ENCODE results near the gene HMOX2. TPM values are rescaled to one million over a fixed set of nuclear protein-coding genes. Genes with fewer than 3 reads are reported as not detected.

HMOX2 gene
- total RNA-seq (10 to 100 TPM; 37.6 to 57.8 TPM), polyA plus RNA-seq (10 to 100 TPM; 45.6 to 57.0 TPM)
- long read RNA-seq, donor 1, transcript HMOX2-208 (6 exons, 2,147 nt) = major isoform, 19 of 35 reads
- long read RNA-seq, donor 1, partial matches to known transcripts = 12 of 35 reads
- long read RNA-seq, donor 1, other reads (novel, unspliced or antisense) = 0 of 35 reads
- long read RNA-seq, donor 2, partial matches to known transcripts = 0 of 5 reads
- long read RNA-seq, donor 2, other reads (novel, unspliced or antisense) = 0 of 5 reads
- long read RNA-seq, donor 3, transcript HMOX2-208 (6 exons, 2,147 nt) = major isoform, 6 of 7 reads
- long read RNA-seq, donor 3, partial matches to known transcripts = 0 of 7 reads
- long read RNA-seq, donor 3, other reads (novel, unspliced or antisense) = 0 of 7 reads
- long read RNA-seq, donor 4, transcript HMOX2-208 (6 exons, 2,147 nt) = major isoform, 10 of 11 reads
- long read RNA-seq, donor 4, partial matches to known transcripts = 0 of 11 reads
- long read RNA-seq, donor 4, other reads (novel, unspliced or antisense) = 0 of 11 reads
- long read RNA-seq, donor 5, transcript HMOX2-208 (6 exons, 2,147 nt) = major isoform, 15 of 23 reads
- long read RNA-seq, donor 5, partial matches to known transcripts = 5 of 23 reads
- long read RNA-seq, donor 5, other reads (novel, unspliced or antisense) = 0 of 23 reads

- peak within 1 kb of the TSS; percentile 89 to 94 for H3K27ac ChIP-seq (ENCODE audit: low read depth in 1 of 2, low read length in 1 of 2)
These were observed at the start of gene HMOX2 for GRCh38 chr16:4475880-4476788. TSS of gene HMOX2 (plus strand) at chr16:4476398. CDS start at chr16:4505525, 29,127 bp downstream.

DNA sequence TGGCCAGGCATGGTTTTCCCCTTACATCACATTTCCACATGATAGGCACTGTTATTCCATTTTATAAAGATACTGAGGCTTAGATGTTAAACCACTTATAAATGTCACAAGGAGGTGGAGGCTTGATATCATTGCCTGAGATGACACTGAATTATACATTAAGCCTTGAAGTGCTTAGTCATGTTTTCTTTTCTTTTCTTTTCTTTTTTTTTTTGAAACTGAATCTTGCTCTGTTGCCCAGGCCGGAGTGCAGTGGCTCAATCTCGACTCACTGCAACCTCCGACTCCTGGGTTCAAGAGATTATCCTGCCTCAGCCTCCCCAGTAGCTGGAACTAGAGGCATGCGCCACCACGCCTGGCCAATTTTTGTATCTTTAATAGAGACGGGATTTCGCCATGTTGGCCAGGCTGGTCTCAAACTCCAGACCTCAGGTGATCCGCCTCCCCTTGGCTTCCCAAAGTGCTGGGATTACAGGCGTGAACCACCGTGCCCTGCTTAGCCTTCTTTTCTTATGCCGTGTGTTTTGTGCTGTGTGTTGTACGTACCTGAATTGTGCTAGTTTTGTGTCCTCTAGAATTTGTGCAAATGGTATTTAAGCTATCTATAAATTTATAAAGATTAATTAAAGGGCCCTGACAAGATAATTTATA, 49.4 kb upstream of the HMOX2 start:
- Histone ChIP-seq H3K27me3 (ENCODE audit: control insufficient read depth in 3 of 3, insufficient read depth in 3 of 3, low read length in 2 of 3) (no peaks in the 10 kb centered on the region), H3K4me1 (ENCODE audit: control insufficient read depth in 5 of 5, insufficient read depth in 5 of 5, low read length in 5 of 5) (peaks cover 0 to 15% (median 7%) of the 10 kb centered on the region in 5 donors), H3K36me3 (ENCODE audit: control insufficient read depth in 4 of 4, insufficient read depth in 4 of 4, low read length in 4 of 4) (peaks cover 0 to 8% (median 3%) of the 10 kb centered on the region in 4 donors), H3K9me3 (ENCODE audit: control insufficient read depth in 4 of 4, insufficient read depth in 3 of 4, low read length in 3 of 4) (no peaks in the 10 kb centered on the region), H3K9ac (ENCODE audit: insufficient read depth in 1 of 2, low read length in 2 of 2) (peak overlapping the region in 1 of 2 donors; percentile 82), H3K27ac (ENCODE audit: low read depth in 1 of 2, low read length in 1 of 2) (no peak overlapping the region), H3K4me3 (no peak overlapping the region)
- 92 to 93% methylated on average over 12 of the region's 12 CpGs for WGBS, 2 donors
- DNase-seq (no peak), ATAC-seq (ENCODE audit: insufficient read depth, low FRiP score) (no peak)
- no peak for TF ChIP-seq CTCF (IDR thresholded peaks at IDR 0.05; ENCODE audit: control extremely low read depth, extremely low read depth)

More at GRCh38 chr16:4475880-4476788, at the start of gene HMOX2:
- H3K4me3 ChIP-seq = peak within 1 kb of the TSS; percentile 80
- peak within 1 kb of the TSS; percentile 62 to 81 for H3K9ac ChIP-seq (ENCODE audit: insufficient read depth in 1 of 2, low read length in 2 of 2)
- H3K36me3 ChIP-seq (ENCODE audit: control insufficient read depth in 4 of 4, insufficient read depth in 4 of 4, low read length in 4 of 4) = no peaks in the 10 kb centered on the region
- H3K27me3 ChIP-seq (ENCODE audit: control insufficient read depth in 3 of 3, insufficient read depth in 3 of 3, low read length in 2 of 3) = no peaks in the 10 kb centered on the region
- 8 to 9% methylated on average over 69 to 70 of the region's 70 CpGs for WGBS, 2 donors
- peaks cover 0 to 5% (median 0%) of the 10 kb centered on the region in 5 donors for H3K4me1 ChIP-seq (ENCODE audit: control insufficient read depth in 5 of 5, insufficient read depth in 5 of 5, low read length in 5 of 5)
- ATAC-seq (ENCODE audit: insufficient read depth, low FRiP score) = peak; percentile 95
- peak; percentile 89 to 94 (median 92) for DNase-seq
- H3K9me3 ChIP-seq (ENCODE audit: control insufficient read depth in 4 of 4, insufficient read depth in 3 of 4, low read length in 3 of 4) = peaks cover 0 to 2% (median 0%) of the 10 kb centered on the region in 4 donors
- no peak for TF ChIP-seq CTCF (IDR thresholded peaks at IDR 0.05; ENCODE audit: control extremely low read depth, extremely low read depth)

DNA sequence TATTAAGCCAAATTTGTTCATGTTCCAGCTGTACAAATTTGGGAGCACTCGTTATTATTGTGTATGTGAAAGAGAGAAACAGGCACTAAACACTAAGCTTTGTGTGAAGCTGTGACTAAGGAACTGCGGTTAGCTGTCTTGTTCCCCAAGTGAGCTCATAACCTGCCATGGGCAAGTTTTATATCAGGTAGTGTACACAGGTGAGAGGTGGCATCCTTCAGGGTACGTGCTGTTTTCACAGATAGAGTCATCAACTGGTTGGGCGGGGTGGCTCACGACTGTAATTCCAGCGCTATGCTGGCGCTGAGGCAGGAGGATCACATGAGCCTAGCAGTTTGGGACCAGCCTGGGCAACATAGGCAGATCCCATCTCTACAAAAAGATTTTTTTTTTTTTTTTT, 47.7 kb upstream of the HMOX2 start:
- no peak overlapping the region for H3K4me3 ChIP-seq
- peaks cover 0 to 9% (median 4%) of the 10 kb centered on the region in 4 donors for H3K36me3 ChIP-seq (ENCODE audit: control insufficient read depth in 4 of 4, insufficient read depth in 4 of 4, low read length in 4 of 4)
- no peak for DNase-seq
- no peaks in the 10 kb centered on the region for H3K9me3 ChIP-seq (ENCODE audit: control insufficient read depth in 4 of 4, insufficient read depth in 3 of 4, low read length in 3 of 4)
- H3K27ac ChIP-seq (ENCODE audit: low read depth in 1 of 2, low read length in 1 of 2) = no peak overlapping the region
- TF ChIP-seq CTCF (IDR thresholded peaks at IDR 0.05; ENCODE audit: control extremely low read depth, extremely low read depth) = no peak
- no peak overlapping the region for H3K9ac ChIP-seq (ENCODE audit: insufficient read depth in 1 of 2, low read length in 2 of 2)
- no peak for ATAC-seq (ENCODE audit: insufficient read depth, low FRiP score)
- H3K27me3 ChIP-seq (ENCODE audit: control insufficient read depth in 3 of 3, insufficient read depth in 3 of 3, low read length in 2 of 3) = no peaks in the 10 kb centered on the region
- 96 to 99% methylated on average over 7 of the region's 7 CpGs for WGBS, 2 donors
- peaks cover 0 to 15% (median 7%) of the 10 kb centered on the region in 5 donors for H3K4me1 ChIP-seq (ENCODE audit: control insufficient read depth in 5 of 5, insufficient read depth in 5 of 5, low read length in 5 of 5)
